ENCODE data around the gene LRRC56. TPM values are rescaled to one million over a fixed set of nuclear protein-coding genes. Genes with fewer than 3 reads are reported as not detected.

LRRC56 gene
- total and polyA plus RNA-seq, 2 of the 13 experiments (the other 11 are each of a cell fraction or from before 2014, with no cell fraction given), result 0.11 to 0.29 TPM

- Histone ChIP-seq H3K27me3 (ENCODE audit: control insufficient read depth in 1 of 2, insufficient read depth in 2 of 2, low read length in 2 of 2) (no peaks in the 10 kb centered on the region), H4K20me1 (ENCODE audit: insufficient read depth, low read length) (no peaks in the 10 kb centered on the region), H2AFZ (ENCODE audit: low read length) (no peak overlapping the region), H3K79me2 (ENCODE audit: insufficient read depth, low read length) (no peaks in the 10 kb centered on the region), H3K9me3 (ENCODE audit: low read length) (no peaks in the 10 kb centered on the region), H3K27ac (ENCODE audit: extremely low read length, insufficient read depth, low read length) (no peak overlapping the region), H3K4me1 (ENCODE audit: insufficient read depth, low read length) (no peaks in the 10 kb centered on the region), H3K4me2 (ENCODE audit: low read depth, low read length) (no peak overlapping the region), H3K9ac (ENCODE audit: insufficient read depth, low read depth, low read length) (no peak overlapping the region), H3K36me3 (replicated peaks in 1 of 2; ENCODE audit: control insufficient read depth in 1 of 2, insufficient read depth in 2 of 2, low read length in 2 of 2) (peaks cover 41 to 59% of the 10 kb centered on the region in 2 experiments), H3K4me3 (replicated peaks in 1 of 3; ENCODE audit: insufficient read depth in 1 of 3, low read depth in 2 of 3, low read length in 3 of 3) (no peak overlapping the region)
- CTCF ChIA-PET (ENCODE audit: low intra/inter-chr PET ratio, low total read pairs), result no interaction called here
- TF ChIP-seq HNRNPLL (IDR thresholded peaks at IDR 0.05; ENCODE audit: low read depth, low read length, poor library complexity, severe bottlenecking), result peak; percentile 70
- TF ChIP-seq POLR2AphosphoS5 (IDR thresholded peaks at IDR 0.05; ENCODE audit: low read depth, low read length), result no peak
- peak; percentile 39 for TF ChIP-seq AGO2 (optimal IDR thresholded peaks at IDR 0.05; ENCODE audit: low read depth, low read length)
- peak; percentile 64 for TF ChIP-seq TARDBP (CRISPR knock-in tag; IDR thresholded peaks at IDR 0.05)
- 0 out of 2 replicates have a peak, but pooled peaks have one; percentile 21 for TF ChIP-seq SSRP1 (CRISPR knock-in tag; IDR thresholded peaks at IDR 0.05)
- no peak for TF ChIP-seq ZNF747 (CRISPR knock-in tag; IDR thresholded peaks at IDR 0.05; ENCODE audit: borderline replicate concordance)
- peak in 1 of 2 experiments; percentile 39; a peak in 1 of 4 replicates for TF ChIP-seq POLR2A (IDR thresholded peaks at IDR 0.05; ENCODE audit: insufficient read depth in 1 of 2, low read depth in 2 of 2, low read length in 2 of 2)
- TF ChIP-seq ZNF687 (CRISPR knock-in tag; IDR thresholded peaks at IDR 0.05), result peak; percentile 17
- TF ChIP-seq MNT (IDR thresholded peaks at IDR 0.05), result peak; percentile 100
- 93% methylated on average over 34 of the region's 34 CpGs for WGBS (ENCODE audit: low lambda C conversion rate)
- FAIRE-seq, result no peak
- POLR2A ChIA-PET, result no interaction called here
- no peak for ATAC-seq
- in situ Hi-C loops (cut with HindIII; ENCODE audit: extremely low pct_ligation_motif_present, low pct_unique_long_range_greater_than_20kb) (no loop called here), intact Hi-C loops (cut with micrococcal nuclease; ENCODE audit: unreplicated experiment) (no loop called here)
- DNase-seq (ENCODE audit: low spot score), result no peak
- no TSS peak for BruUV-seq (replicated peaks)
Measured at GRCh38 chr11:496834-497564, 40.3 kb upstream of the LRRC56 start.
